NCI-H2196 treated with DMSO at 0.1 percent for 48 hours (cell line): Measurements from ENCODE around the gene COA1.
"Not testable (repeated sequence)": the region's sequence is repeated elsewhere in the genome, so short reads cannot be mapped to it uniquely, and the experiment has no call there.

Experiments
- DNase-seq: peaks from one replicate; lab custom pipeline; 2025; ENCODE audit not compliant: unreplicated experiment; lab: John Stamatoyannopoulos, UW

The COA1 gene

DNA sequence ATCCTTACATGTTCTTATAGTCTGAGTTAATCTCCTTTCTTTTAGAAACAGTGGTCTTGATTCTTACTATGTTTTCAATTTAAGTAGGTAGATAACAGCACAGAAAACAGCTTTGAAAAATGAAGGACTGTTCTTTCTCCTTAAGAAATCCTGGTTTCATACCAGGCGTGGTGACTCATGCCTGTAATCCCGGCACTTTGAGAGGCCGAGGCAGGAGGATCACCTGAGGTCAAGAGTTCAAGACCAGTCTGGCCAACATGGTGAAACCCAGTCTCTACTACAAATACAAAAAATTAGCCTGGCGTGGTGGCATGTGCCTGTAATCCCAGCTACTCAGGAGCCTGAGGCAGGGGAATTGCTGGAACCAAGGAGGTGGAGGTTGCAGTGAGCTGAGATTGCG is 132.9 kb downstream of the COA1 start:
- not testable (repeated sequence) for DNase-seq

DNA sequence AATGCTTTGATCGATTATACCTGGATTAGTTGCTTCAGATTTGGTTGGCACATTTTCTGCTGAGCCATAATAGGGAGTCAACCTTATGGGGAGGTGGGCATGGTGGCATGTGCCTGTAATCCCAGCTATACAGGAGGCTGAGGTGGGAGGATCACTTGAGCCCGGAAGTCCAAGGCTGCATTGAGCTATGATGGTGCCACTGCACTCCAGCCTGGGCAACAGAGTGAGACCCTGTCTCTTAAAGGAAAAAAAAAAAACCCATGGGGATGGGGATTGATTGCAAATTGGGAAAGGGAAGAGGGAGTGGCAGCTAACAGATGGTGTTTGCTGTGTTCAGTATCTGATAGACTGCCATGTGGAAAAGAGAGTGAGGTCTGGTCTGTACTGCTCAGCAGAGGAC is 135.3 kb downstream of the COA1 start:
- no peak for DNase-seq

GRCh38 chr7:43593010-43593409 is 136.3 kb downstream of the COA1 start:
- DNase-seq = no peak

GRCh38 chr7:43592326-43592725 is 137.0 kb downstream of the COA1 start:
- DNase-seq = no peak

DNA sequence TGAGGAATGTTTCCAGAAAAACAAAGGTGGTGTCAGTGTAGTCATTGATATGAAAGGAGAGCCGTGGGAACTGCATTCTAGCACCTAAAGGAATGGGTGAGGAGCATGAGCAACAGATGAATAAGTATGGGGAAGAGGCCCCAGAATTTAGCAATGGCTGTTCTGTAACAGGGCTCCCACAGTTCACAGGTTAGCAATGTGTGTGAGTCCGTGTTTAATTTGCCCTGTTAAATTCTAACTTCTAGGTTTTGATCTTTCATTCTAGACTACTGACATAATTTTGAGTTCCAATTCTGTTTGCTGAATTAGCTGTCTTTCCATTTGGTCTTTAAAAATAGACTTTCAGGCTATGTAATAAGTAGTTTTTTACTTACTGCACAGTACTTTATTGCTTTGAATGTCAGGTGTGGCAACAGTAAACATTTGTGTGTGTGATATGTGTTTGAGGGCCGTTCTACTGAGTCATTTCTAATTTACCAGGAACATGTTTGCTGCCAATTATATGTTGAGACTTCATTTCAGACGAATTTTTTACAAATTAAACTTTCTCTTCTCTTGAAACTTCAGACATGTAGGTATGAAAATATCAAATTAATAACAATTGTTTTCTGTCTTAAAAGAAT is 137.7 kb downstream of the COA1 start:
- no peak for DNase-seq

GRCh38 chr7:43590862-43591557 is 138.3 kb downstream of the COA1 start:
- no peak for DNase-seq

DNA sequence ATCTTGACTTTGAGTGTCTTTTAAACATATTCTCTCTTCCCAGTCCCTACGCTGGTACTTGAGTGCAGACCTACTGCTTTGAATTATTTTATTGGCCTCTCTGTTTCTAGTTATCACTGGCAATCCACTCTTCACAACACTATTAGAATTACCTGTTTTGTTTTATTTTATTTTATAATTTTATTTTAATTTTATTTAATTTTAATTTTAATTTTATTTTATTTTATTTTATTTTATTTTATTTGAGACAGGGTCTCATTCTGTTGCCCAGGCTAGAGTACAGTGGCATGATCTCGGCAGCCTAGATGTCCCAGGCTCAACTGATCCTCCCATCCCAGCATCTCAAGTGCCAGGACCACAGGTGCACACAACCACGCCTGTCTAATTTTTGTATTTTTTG is 139.6 kb downstream of the COA1 start:
- DNase-seq = no peak
